Trophoblast cell (in vitro differentiated cells and primary cell): Measurements from ENCODE around the gene PRG3.

ENCODE experiments used
- DNase-seq, 2 donors: peaks; one replicate each; pipeline ENCODE4 v3.0.0-alpha.2; 2016
- H2AFZ ChIP-seq: 2 replicates; pipeline ENCODE4 v1.6.1; 2013; ENCODE audit warnings: low read length, moderate library complexity, mild to moderate bottlenecking; ENCODE audit not compliant: insufficient read depth, poor library complexity
- H2AK5ac ChIP-seq: 2 replicates; pipeline ENCODE4 v1.6.1; 2013; ENCODE audit warnings: mild to moderate bottlenecking, low read length
- H2BK120ac ChIP-seq: 2 replicates; pipeline ENCODE4 v1.6.1; 2013; ENCODE audit warnings: low read length, mild to moderate bottlenecking, moderate library complexity; ENCODE audit not compliant: insufficient read depth, poor library complexity
- H2BK12ac ChIP-seq: 2 replicates; pipeline ENCODE4 v1.6.1; 2013; ENCODE audit warnings: mild to moderate bottlenecking, low read length, moderate library complexity
- H2BK5ac ChIP-seq: 2 replicates; pipeline ENCODE4 v1.6.1; 2013; ENCODE audit warnings: low read length, low read depth, moderate library complexity, mild to moderate bottlenecking; ENCODE audit not compliant: poor library complexity
- H3K14ac ChIP-seq: 2 replicates; pipeline ENCODE4 v1.6.1; 2013; ENCODE audit warnings: mild to moderate bottlenecking, low read length
- H3K18ac ChIP-seq: 2 replicates; pipeline ENCODE4 v1.6.1; 2013; ENCODE audit warnings: mild to moderate bottlenecking, low read length
- H3K23ac ChIP-seq: 2 replicates; pipeline ENCODE4 v1.6.1; 2013; ENCODE audit warnings: low read length
- H3K27ac ChIP-seq: 2 replicates; pipeline ENCODE4 v1.5.1; 2013; ENCODE audit warnings: low read depth, mild to moderate bottlenecking, inconsistent platforms, low read length, moderate library complexity
- H3K27me3 ChIP-seq: 2 replicates; pipeline ENCODE4 v1.6.1; 2013; ENCODE audit warnings: inconsistent platforms, mild to moderate bottlenecking, low read length, moderate library complexity; ENCODE audit not compliant: insufficient read depth
- H3K36me3 ChIP-seq, 2 experiments: 1 replicate in 1 of 2; 2 replicates in 1 of 2; pipeline ENCODE4 v1.6.1; 2013; ENCODE audit warnings: low read length in 2 of 2, mild to moderate bottlenecking in 2 of 2, moderate library complexity in 1 of 2; ENCODE audit not compliant: insufficient read depth in 2 of 2, control insufficient read depth in 1 of 2
- H3K4ac ChIP-seq: 2 replicates; pipeline ENCODE4 v1.6.1; 2013; ENCODE audit warnings: low read depth, mild to moderate bottlenecking, low read length, moderate library complexity
- H3K4me1 ChIP-seq, 2 experiments: 1 replicate in 1 of 2; 2 replicates in 1 of 2; pipeline ENCODE4 v1.6.1; 2013; ENCODE audit warnings: low read length in 2 of 2, mild to moderate bottlenecking in 2 of 2, moderate library complexity in 1 of 2; ENCODE audit not compliant: insufficient read depth in 2 of 2, control insufficient read depth in 1 of 2
- H3K4me2 ChIP-seq: 2 replicates; pipeline ENCODE4 v1.6.1; 2013; ENCODE audit warnings: inconsistent platforms, mild to moderate bottlenecking, low read length, moderate library complexity
- H3K4me3 ChIP-seq: 2 replicates; pipeline ENCODE4 v1.5.1; 2013; ENCODE audit warnings: mild to moderate bottlenecking, low read depth, low read length, inconsistent platforms
- H3K79me1 ChIP-seq: one replicate; pipeline ENCODE4 v1.6.1; 2013; ENCODE audit warnings: low read length
- H3K79me2 ChIP-seq: 2 replicates; pipeline ENCODE4 v1.6.1; 2013; ENCODE audit warnings: low read length, mild to moderate bottlenecking; ENCODE audit not compliant: control insufficient read depth, insufficient read depth, poor library complexity
- H3K9ac ChIP-seq: 2 replicates; pipeline ENCODE4 v1.6.1; 2013; ENCODE audit warnings: mild to moderate bottlenecking, low read length
- H3K9me3 ChIP-seq: 2 replicates; pipeline ENCODE4 v1.6.1; 2013; ENCODE audit warnings: low read depth, mild to moderate bottlenecking, control low read depth, inconsistent platforms, low read length; ENCODE audit not compliant: insufficient read depth
- H4K12ac ChIP-seq: 2 replicates; pipeline ENCODE4 v1.6.1; 2013; ENCODE audit warnings: low read depth, mild to moderate bottlenecking, low read length, moderate library complexity
- H4K8ac ChIP-seq: 2 replicates; pipeline ENCODE4 v1.6.1; 2013; ENCODE audit warnings: low read depth, mild to moderate bottlenecking, low read length, moderate library complexity
- H4K91ac ChIP-seq: one replicate; pipeline ENCODE4 v1.6.1; 2013; ENCODE audit warnings: low read depth, mild to moderate bottlenecking, low read length, moderate library complexity
- WGBS: extraction: QIAGEN DNeasy Blood & Tissue Kit; methylation state at CpG from one replicate; pipeline ENCODE4 v1.1.7; 2013; ENCODE audit warnings: missing lambda C conversion rate; ENCODE audit not compliant: insufficient read length, insufficient coverage; ENCODE audit errors: extremely low coverage; 5-methylcytosine and 5-hydroxymethylcytosine counted together

Gene PRG3

GRCh38 chr11:57377107-57377506, 3.8 kb downstream of the PRG3 start:
- H3K23ac ChIP-seq = no peak overlapping the region
- H3K27ac ChIP-seq = no peak overlapping the region
- H3K9ac ChIP-seq = no peak overlapping the region
- no peak overlapping the region for H4K91ac ChIP-seq
- DNase-seq = no peak
- no peak overlapping the region for H3K14ac ChIP-seq
- H3K4me2 ChIP-seq = no peak overlapping the region
- H3K4me3 ChIP-seq = no peak overlapping the region
- H2AFZ ChIP-seq = no peak overlapping the region
- no peak overlapping the region for H4K8ac ChIP-seq
- H3K18ac ChIP-seq = no peak overlapping the region
- no peaks in the 10 kb centered on the region for H3K9me3 ChIP-seq
- H3K4me1 ChIP-seq = no peaks in the 10 kb centered on the region
- H4K12ac ChIP-seq = no peak overlapping the region
- H3K79me1 ChIP-seq = no peaks in the 10 kb centered on the region
- H3K36me3 ChIP-seq = no peaks in the 10 kb centered on the region
- no peak overlapping the region for H3K4ac ChIP-seq
- no CpG with 5 or more reads among the region's 5 CpGs for WGBS
- H2BK5ac ChIP-seq = no peak overlapping the region
- H3K27me3 ChIP-seq = no peaks in the 10 kb centered on the region
- H2AK5ac ChIP-seq = no peak overlapping the region
- no peaks in the 10 kb centered on the region for H3K79me2 ChIP-seq
- no peak overlapping the region for H2BK12ac ChIP-seq
- no peak overlapping the region for H2BK120ac ChIP-seq

- Histone ChIP-seq H3K79me2 (no peaks in the 10 kb centered on the region), H3K79me1 (no peaks in the 10 kb centered on the region), H3K4ac (no peak overlapping the region), H3K4me3 (no peak overlapping the region), H2BK120ac (no peak overlapping the region), H2AK5ac (no peak overlapping the region), H3K23ac (no peak overlapping the region), H4K8ac (no peak overlapping the region), H3K27ac (no peak overlapping the region), H3K36me3 (no peaks in the 10 kb centered on the region), H4K12ac (no peak overlapping the region), H3K27me3 (no peaks in the 10 kb centered on the region), H2BK12ac (no peak overlapping the region), H2AFZ (no peak overlapping the region), H3K9me3 (no peaks in the 10 kb centered on the region), H2BK5ac (no peak overlapping the region), H3K4me1 (no peaks in the 10 kb centered on the region), H3K14ac (no peak overlapping the region), H3K18ac (no peak overlapping the region), H4K91ac (no peak overlapping the region), H3K9ac (peak overlapping the region; percentile 9), H3K4me2 (no peak overlapping the region)
- 100% methylated on average over 1 of the region's 26 CpGs for WGBS
- no peak for DNase-seq
These were observed 4.6 kb downstream of the PRG3 start for GRCh38 chr11:57376095-57377090.

GRCh38 chr11:57375490-57375889, 5.5 kb downstream of the PRG3 start:
- Histone ChIP-seq H3K27ac (no peak overlapping the region), H3K4ac (no peak overlapping the region)
- WGBS = no CpG with 5 or more reads among the region's 2 CpGs

GRCh38 chr11:57374966-57375365, 6.0 kb downstream of the PRG3 start:
- H3K18ac ChIP-seq = no peak overlapping the region
- H3K14ac ChIP-seq = no peak overlapping the region
- H2BK12ac ChIP-seq = no peak overlapping the region
- no peaks in the 10 kb centered on the region for H3K9me3 ChIP-seq
- DNase-seq = no peak
- H4K91ac ChIP-seq = no peak overlapping the region
- no peak overlapping the region for H4K8ac ChIP-seq
- H2AFZ ChIP-seq = no peak overlapping the region
- H3K4me1 ChIP-seq = no peaks in the 10 kb centered on the region
- H2AK5ac ChIP-seq = no peak overlapping the region
- no peak overlapping the region for H3K27ac ChIP-seq
- H3K9ac ChIP-seq = no peak overlapping the region
- no peaks in the 10 kb centered on the region for H3K36me3 ChIP-seq
- WGBS = no CpG with 5 or more reads among the region's 3 CpGs
- no peak overlapping the region for H2BK120ac ChIP-seq
- no peaks in the 10 kb centered on the region for H3K27me3 ChIP-seq
- no peaks in the 10 kb centered on the region for H3K79me2 ChIP-seq
- H3K79me1 ChIP-seq = no peaks in the 10 kb centered on the region
- H2BK5ac ChIP-seq = no peak overlapping the region
- no peak overlapping the region for H3K4ac ChIP-seq
- H4K12ac ChIP-seq = no peak overlapping the region
- no peak overlapping the region for H3K23ac ChIP-seq
- H3K4me2 ChIP-seq = no peak overlapping the region
- no peak overlapping the region for H3K4me3 ChIP-seq

More at GRCh38 chr11:57375490-57375889, 5.5 kb downstream of the PRG3 start:
- Histone ChIP-seq H2BK5ac (no peak overlapping the region), H2BK12ac (no peak overlapping the region), H4K8ac (no peak overlapping the region), H3K79me1 (no peaks in the 10 kb centered on the region), H2AFZ (no peak overlapping the region), H2AK5ac (no peak overlapping the region), H3K79me2 (no peaks in the 10 kb centered on the region), H2BK120ac (no peak overlapping the region), H3K4me3 (no peak overlapping the region), H4K12ac (no peak overlapping the region), H3K4me2 (no peak overlapping the region), H3K36me3 (no peaks in the 10 kb centered on the region), H3K18ac (no peak overlapping the region), H4K91ac (no peak overlapping the region), H3K23ac (no peak overlapping the region), H3K27me3 (no peaks in the 10 kb centered on the region), H3K9me3 (no peaks in the 10 kb centered on the region), H3K4me1 (no peaks in the 10 kb centered on the region), H3K9ac (no peak overlapping the region), H3K14ac (no peak overlapping the region)
- no peak for DNase-seq
